ENCODE measurements around the gene TBCEL. TPM values are rescaled to one million over a fixed set of nuclear protein-coding genes. Genes with fewer than 3 reads are reported as not detected.

Gene TBCEL
- total RNA-seq, 1 donor from 2014 or later, result 36.5 TPM

DNA sequence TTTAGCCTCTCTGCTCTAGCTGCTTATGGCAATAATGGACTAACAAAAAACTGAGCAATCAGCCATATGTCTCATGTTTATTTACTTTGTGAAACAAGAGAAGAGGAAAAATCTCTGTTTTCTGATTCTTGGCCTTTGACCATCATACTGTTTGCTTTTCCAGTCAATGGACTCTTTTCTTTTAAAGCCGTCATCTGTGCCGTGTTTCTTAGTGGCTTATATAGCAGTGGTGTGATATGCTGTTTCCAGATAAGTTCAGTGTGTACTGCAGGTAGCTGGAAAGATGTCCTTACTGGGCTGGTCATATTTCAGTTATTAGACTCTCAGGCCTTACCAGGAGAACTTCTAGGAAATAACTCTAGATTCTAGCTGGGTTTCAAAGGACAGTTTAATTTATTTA is 43.6 kb downstream of the TBCEL start:
- peaks cover 4% of the 10 kb centered on the region for H3K36me3 Mint-ChIP-seq (ENCODE audit: unreplicated experiment)

DNA sequence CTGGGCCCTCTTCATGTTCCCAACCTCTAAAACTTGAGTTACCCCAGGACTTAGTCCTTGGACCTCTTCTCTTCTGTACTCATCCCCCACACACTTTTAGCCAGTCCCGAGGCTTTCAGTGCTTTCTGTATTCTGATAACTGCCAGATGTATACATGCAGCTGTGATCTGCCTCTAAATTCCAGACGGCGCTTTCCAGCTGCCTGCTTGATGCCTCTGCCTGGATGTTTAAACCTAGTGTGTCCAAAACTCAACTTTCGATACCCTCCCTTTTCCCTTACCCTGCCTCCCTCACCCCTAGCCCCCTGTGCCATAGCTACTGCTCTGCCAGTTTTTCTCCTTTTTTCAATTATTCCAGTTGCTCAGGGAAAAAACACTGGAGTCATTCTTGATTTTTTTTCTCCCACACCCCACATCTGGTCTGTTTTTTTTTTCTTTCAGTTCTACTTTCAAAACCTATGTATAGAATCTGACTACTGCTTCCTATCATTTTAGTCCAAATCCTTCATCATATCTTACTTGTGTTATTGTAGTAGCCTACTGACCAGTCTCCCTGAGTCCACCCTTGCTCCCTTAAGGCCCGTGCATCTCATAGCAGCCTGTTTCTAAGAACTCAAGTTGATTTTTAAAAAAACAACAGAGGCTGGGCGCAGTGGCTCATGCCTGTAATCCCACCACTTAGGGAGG is 44.2 kb downstream of the TBCEL start:
- TF ChIP-seq, protein P1, sequence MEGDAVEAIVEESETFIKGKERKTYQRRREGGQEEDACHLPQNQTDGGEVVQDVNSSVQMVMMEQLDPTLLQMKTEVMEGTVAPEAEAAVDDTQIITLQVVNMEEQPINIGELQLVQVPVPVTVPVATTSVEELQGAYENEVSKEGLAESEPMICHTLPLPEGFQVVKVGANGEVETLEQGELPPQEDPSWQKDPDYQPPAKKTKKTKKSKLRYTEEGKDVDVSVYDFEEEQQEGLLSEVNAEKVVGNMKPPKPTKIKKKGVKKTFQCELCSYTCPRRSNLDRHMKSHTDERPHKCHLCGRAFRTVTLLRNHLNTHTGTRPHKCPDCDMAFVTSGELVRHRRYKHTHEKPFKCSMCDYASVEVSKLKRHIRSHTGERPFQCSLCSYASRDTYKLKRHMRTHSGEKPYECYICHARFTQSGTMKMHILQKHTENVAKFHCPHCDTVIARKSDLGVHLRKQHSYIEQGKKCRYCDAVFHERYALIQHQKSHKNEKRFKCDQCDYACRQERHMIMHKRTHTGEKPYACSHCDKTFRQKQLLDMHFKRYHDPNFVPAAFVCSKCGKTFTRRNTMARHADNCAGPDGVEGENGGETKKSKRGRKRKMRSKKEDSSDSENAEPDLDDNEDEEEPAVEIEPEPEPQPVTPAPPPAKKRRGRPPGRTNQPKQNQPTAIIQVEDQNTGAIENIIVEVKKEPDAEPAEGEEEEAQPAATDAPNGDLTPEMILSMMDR (IDR thresholded peaks at IDR 0.05; ENCODE audit: partially characterized antibody, unreplicated experiment), result no peak
- Mint-ChIP-seq H3K36me3 (ENCODE audit: unreplicated experiment) (peaks cover 4% of the 10 kb centered on the region), H3K27me3 (ENCODE audit: unreplicated experiment) (no peaks in the 10 kb centered on the region), H3K27ac (ENCODE audit: unreplicated experiment) (no peak overlapping the region), H3K9me3 (ENCODE audit: unreplicated experiment) (no peaks in the 10 kb centered on the region), H3K4me3 (ENCODE audit: unreplicated experiment) (no peak overlapping the region), H3K4me1 (ENCODE audit: low read depth, unreplicated experiment) (peaks cover 7% of the 10 kb centered on the region)
- no peak for DNase-seq

More for the DNA sequence above, 43.6 kb downstream of the TBCEL start:
- TF ChIP-seq, protein P1 (IDR thresholded peaks at IDR 0.05; ENCODE audit: partially characterized antibody, unreplicated experiment), result no peak
- Mint-ChIP-seq H3K9me3 (ENCODE audit: unreplicated experiment) (no peaks in the 10 kb centered on the region), H3K27ac (ENCODE audit: unreplicated experiment) (no peak overlapping the region), H3K4me3 (ENCODE audit: unreplicated experiment) (no peak overlapping the region), H3K4me1 (ENCODE audit: low read depth, unreplicated experiment) (peaks cover 7% of the 10 kb centered on the region), H3K27me3 (ENCODE audit: unreplicated experiment) (no peaks in the 10 kb centered on the region)
- DNase-seq, result no peak

DNA sequence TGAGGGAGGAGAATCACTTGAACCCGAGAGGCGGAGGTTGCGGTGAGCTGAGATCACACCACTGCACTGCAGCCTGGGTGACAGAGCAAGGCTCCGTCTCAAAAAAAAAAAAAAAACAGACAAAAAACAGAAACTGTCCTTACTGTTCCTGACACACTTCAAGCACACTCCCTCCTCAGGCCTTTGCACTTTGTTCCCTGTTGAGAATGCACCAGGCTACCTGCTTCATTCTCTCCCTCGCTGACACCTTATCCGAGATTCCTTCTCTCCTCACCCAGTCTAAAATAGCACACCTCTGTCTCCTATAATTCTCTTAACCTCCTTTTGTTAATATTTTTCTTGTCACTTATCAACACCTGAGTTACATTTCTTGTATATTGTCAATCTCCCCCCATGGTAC is 44.9 kb downstream of the TBCEL start:
- Mint-ChIP-seq H3K36me3 (ENCODE audit: unreplicated experiment) (peaks cover 4% of the 10 kb centered on the region), H3K27me3 (ENCODE audit: unreplicated experiment) (no peaks in the 10 kb centered on the region), H3K27ac (ENCODE audit: unreplicated experiment) (no peak overlapping the region), H3K4me1 (ENCODE audit: low read depth, unreplicated experiment) (peaks cover 7% of the 10 kb centered on the region), H3K4me3 (ENCODE audit: unreplicated experiment) (peak overlapping the region; percentile 3), H3K9me3 (ENCODE audit: unreplicated experiment) (no peaks in the 10 kb centered on the region)
- no peak for DNase-seq
- TF ChIP-seq, protein P1 (IDR thresholded peaks at IDR 0.05; ENCODE audit: partially characterized antibody, unreplicated experiment), result no peak

DNA sequence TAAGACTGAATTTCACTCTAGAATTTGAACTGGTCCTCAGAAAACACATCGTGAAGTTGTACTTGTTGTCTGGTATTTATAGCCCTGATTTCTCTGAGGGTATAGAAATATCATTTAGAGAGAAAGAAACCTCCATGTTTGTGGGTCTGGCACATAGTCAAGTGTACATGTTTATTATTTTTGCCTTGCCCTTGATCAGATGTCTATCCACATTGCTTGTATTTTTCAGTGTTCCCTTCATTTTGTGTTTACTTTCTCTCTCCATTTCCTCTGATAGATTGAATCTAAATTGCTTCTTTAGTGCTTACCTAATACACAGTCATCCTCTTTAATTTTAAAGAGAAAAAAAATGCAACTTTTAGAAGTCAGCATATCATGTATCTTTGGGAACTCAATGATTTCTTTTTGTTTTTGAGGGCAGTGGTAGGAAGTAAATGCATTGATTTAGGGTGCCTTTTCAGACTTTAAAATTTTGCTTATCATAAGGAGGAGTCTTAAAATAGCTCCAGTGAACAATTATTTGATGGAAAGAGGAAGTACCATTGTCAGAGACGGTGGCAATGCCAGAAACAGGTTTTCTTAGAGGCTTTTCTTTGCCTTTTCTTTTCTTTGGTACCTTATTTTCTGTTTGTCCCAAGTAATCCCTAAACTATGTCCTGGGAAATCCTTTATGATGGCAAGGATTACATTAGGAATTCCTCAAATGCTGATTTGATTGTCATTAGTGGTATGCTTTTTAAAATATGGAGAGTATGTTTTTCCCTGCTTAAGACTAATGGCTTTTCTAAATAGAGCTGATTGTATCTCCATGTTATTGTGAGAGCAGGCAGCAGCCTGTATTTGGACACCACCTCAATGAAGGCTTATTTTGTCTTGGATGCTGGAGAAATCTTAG is 47.3 kb downstream of the TBCEL start:
- DNase-seq, result no peak
- Mint-ChIP-seq H3K27me3 (ENCODE audit: unreplicated experiment) (no peaks in the 10 kb centered on the region), H3K36me3 (ENCODE audit: unreplicated experiment) (peaks cover 4% of the 10 kb centered on the region), H3K4me3 (ENCODE audit: unreplicated experiment) (no peak overlapping the region), H3K4me1 (ENCODE audit: low read depth, unreplicated experiment) (peaks cover 7% of the 10 kb centered on the region), H3K27ac (ENCODE audit: unreplicated experiment) (peak overlapping the region; percentile 90), H3K9me3 (ENCODE audit: unreplicated experiment) (no peaks in the 10 kb centered on the region)
- TF ChIP-seq, protein P1 (IDR thresholded peaks at IDR 0.05; ENCODE audit: partially characterized antibody, unreplicated experiment), result no peak
